Hypothalamus (tissue), 51 donors: ENCODE measurements around the gene IL22RA2.
A peak's percentile ranks its signal among the peaks of the same experiment; 100 is the strongest.
"Not testable (repeated sequence)": the region's sequence is repeated elsewhere in the genome, so short reads cannot be mapped to it uniquely, and the experiment has no call there.

Source experiments
- DNase-seq, 51 donors: peaks; one replicate each; lab custom pipeline; 2025; lab: John Stamatoyannopoulos, UW

IL22RA2 gene, protein sequence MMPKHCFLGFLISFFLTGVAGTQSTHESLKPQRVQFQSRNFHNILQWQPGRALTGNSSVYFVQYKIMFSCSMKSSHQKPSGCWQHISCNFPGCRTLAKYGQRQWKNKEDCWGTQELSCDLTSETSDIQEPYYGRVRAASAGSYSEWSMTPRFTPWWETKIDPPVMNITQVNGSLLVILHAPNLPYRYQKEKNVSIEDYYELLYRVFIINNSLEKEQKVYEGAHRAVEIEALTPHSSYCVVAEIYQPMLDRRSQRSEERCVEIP

DNA sequence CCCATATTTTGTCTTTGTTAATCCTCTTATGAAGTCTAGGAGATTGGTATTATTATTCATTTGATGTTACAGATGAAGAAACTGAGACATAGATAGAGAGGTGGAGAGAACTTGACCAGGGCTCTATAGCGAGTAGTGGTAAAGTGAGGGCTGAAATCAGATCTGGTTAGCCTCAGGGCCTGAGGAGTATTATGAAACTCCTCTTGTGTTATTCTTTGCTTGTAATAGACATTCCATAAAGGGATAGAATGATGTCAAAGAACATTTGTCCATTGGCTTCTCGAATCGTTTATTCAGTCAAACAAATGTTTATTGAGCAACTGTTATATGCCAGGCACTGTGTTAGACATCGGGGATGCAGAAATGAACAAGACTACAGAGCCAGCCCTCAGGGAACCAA lies at the start of gene IL22RA2:
TSS of gene IL22RA2 (minus strand) at position 144 of the 400 bp plus-strand sequence. CDS start 11,895 bp downstream, outside the sequence.
- DNase-seq: no peak

DNA sequence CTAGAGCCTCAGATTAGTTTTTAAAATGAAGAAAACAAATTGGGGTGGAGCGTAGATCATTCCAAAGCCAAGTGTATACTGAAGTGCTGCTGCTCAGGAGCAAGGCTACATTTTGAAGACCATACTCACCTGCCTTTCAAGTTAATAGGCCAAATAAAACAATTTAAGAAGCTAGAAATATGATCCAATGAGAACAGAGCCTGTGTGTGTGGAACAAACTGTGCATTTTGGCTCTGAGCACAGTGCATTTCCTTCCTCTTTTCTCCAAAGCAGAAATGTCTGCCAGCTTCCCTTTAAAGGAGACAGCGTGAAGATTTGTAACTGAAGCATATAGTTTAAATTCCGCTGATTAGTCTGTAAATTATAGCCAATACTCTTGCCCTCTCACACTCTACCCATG lies 48.9 kb upstream of the IL22RA2 start:
- peak in 1 of 51 donors; percentile 27 for DNase-seq

DNA sequence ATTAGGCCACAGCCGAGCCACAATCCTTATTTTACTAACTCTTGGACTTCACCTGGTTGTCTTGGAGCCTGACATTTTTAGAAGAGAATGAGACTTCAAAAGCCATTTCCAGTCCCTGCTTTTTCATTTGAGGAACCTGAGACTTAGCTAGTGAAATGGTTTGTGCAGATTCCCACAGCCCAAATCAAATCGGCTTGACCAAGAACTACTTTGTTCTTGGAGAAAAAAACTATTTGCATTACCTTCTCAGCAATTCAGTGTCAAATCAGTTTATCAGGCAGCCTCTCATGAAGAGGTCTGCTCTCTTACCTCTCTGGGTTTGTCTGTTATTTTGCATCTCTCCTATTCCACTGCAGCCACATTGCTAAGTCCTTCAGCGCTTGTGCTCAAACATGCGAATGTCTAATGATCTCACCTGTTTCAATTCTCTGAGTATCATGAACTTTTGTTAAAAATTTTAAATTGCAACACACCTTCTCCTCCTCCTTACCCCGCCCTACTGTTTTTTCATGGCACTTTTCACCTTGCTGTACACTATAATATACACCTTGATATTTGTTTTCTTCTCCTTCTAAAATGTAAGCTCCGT lies 46.3 kb upstream of the IL22RA2 start:
- DNase-seq: no peak

DNA sequence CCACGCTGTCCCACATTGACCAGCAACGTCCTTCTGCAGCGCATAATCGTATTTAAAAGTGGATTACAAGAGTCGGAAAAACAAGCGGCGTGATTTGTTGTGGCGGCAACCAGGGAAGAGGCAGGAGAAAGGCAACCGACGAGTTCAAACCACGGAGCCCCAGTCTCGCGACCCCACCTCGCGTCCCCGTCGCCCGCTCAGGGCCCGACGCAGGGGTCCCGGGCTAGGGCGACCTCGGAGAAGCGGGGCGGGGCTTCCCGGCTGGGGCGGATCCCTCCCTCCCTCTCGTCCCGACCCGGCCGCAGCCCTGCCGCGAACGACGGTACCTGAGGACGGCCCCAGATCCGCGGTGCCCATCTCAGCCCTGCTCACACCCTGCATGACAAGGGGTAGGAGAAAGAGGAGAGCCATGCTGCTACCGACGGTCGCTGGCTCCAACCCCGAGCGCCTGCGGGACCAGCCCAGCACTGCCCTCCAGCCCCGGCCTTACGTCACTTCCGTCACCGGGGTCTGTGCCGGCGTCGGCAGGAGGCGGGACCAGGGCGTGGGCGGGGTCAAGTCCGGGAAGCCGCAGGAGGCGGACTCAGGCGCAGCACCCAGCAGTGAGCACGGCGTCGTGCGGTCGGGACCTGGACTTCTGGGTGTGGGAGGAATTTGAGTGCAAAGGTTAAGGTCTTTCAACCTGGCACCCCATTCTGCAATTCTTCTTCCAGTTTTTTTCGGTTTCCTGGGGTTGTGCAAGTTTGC lies 45.6 kb upstream of the IL22RA2 start, which contains the start of gene IFNGR1:
TSS of gene IFNGR1 (minus strand) at position 469 of the 747 bp plus-strand sequence. CDS start at position 411, 58 bp downstream.
- peak; percentile 34 to 98 (median 93) for DNase-seq

DNA sequence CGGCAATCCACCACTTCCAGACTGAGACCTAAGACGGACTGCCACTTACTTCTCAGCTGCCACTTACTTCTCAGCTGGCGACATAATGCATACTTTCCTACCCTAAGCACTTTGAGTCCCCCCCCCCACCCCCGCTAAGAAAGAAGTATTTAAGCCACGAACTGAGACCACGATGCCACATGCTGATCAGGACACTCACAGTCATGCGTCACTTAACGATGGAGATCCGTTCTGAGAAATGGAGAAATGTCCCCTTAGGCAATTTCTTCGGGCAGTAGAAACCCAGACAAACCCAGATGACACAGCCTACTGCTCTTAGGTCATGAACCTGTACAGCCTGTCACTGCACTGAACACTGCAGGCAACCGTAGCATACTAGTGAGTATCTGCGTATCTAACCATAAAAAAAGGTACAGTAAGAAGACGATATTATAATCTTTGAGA lies 45.1 kb upstream of the IL22RA2 start:
- peak in 11 of 51 donors; percentile 15 to 75 (median 41) for DNase-seq

DNA sequence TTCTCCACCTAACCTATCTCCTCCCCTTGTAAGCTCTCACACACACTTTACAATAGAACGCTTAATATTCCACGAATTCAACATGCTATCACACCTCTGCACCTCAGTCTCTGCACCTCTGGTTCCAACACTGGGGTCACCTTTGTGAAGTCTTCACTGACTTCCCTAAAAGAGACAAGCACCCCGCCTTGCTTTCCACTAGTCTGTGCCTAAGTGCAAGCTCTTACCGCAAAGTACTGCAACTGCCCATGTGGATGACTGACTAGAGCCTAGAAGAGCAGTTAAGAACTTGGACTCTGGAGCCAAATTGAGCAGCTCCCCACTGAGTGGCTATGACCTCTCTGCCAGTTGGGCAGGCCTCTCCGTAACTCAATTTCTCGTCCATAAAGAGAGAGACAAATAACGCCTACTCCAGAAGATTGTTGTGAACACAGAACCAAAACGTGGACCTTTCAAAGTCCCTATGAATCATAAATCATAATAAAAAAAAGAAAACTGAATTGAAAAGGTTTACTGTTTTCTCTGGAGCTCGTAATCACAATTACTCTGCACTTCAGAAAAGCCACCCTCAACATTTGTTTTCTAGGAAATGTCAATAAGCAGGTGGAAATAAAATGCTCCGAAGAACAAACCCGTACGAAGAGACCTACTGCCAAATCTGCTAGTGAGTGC lies 44.5 kb upstream of the IL22RA2 start:
- peak in 1 of 51 donors; percentile 31 for DNase-seq

DNA sequence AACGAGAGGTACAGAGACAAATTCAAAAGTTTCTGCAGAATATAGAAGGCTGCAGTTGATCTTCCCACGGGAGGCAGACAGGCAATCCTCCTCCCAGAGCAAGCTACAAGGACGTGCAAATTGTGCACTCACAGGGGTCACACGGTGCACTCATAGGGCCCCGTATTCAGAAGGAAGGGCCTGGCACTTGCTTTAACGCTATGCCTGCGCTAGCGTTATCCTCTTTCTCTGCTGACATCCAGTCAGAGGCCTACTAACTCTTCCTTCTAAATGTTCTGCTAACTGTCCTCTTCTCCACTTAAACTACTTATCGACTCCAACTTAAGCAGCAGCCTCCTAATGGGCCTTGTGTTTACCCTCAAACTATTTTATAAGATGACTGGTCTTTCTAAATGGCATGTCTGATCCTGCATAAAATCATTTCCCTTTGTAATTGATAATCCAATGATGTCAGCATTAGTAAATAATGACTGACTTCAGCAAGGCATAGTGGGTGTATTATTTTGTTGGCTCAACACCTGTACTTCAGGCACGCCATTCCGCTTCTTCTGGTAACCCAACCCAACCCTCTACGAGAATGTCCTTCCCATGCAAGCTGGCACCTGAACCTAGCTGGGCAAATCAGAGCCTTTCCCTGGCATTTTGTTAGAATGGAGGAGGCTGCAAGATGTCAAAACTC lies 43.6 kb upstream of the IL22RA2 start:
- DNase-seq: peak in 1 of 51 donors; percentile 15

DNA sequence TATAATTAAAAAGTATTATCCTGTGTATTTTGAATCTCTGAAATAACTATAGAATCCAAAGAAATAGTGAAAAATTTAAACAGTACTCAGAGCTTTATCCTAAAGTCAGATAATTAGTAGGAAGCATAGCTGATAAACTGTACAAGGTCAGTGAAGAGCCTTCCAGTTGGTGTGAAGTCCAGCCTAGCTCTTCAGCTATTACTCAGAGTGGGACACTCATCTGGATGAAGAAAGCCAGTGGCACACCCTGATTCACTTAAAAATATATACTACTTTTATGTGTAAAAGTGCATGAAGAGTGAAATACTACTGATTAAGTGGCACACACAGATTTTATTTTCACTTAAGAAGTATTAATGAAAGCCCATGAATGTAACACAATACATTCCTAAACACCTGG lies 42.7 kb upstream of the IL22RA2 start:
- DNase-seq: no peak

DNA sequence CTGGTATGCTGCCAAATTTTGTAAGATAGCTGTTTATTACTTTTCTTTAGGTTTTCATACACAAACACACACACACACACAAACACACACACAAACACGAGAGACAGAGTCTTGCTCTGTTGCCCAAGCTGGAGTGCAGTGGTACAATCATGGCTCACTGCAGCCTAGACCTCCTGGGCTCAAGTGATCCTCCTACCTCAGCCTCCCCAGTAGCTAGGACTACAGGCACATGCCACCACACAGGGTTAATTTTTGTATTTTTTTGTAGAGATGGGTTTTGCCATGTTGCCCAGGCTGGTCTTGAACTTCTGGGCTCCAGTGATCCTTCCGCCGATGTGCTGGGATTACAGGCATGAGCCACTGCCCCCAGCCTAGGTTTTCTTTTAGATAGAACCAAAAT lies 42.2 kb upstream of the IL22RA2 start:
- not testable (repeated sequence) for DNase-seq

DNA sequence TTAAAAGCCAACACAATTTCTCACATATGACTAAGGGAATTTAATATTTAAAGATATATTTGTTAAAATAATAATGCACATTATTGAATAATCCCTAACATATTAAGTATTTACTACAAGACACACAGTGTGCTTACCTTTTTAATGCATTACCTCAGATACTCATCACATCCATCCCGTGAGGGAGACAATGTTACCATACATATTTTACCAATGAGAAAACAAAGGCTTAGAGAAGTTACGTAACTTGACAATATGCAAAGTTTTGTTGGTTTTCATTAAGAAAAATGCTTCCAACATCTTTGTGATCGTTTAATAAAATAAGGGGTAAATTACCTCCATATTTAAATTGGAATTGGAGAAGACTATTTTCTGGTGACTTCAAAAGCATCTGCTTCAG lies 41.5 kb upstream of the IL22RA2 start:
- no peak for DNase-seq

DNA sequence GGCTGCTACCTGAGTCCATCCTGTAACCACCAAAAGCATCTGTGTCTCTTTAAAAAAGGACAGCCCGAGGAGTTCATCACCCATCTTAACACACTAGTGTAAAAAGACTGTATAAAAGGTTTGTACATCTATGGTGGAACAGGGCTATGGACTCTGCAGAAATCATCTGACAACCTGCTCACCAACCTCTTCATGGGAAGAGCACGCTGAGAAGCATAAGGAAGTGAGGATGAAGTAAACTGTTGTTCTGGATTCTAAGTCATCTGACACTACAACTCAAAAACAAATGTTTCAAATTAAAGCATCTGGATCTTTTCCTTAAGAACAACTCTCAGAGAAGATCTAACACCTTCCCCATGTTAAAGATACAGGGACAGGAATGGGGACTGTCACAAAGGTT lies 40.4 kb upstream of the IL22RA2 start:
- DNase-seq: no peak

DNA sequence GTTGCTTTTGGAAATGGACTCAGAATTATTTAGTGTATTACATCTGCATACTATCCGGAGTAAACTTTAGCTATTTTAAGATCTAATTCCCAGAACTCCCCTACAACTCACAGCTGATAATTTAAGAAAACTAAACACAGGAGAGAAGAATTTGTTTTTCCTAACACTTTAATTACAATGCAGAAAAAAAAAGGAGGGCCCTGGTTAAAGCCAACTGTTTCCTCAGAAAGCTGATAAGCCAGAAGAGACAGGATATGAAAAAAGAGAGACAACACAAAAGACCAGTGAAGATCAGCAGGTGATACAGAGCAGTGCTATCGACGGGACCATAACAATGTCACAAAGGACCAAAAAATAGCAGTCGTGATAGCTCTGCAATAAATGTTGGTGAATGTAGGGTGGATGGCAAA lies 39.9 kb upstream of the IL22RA2 start:
- no peak for DNase-seq

DNA sequence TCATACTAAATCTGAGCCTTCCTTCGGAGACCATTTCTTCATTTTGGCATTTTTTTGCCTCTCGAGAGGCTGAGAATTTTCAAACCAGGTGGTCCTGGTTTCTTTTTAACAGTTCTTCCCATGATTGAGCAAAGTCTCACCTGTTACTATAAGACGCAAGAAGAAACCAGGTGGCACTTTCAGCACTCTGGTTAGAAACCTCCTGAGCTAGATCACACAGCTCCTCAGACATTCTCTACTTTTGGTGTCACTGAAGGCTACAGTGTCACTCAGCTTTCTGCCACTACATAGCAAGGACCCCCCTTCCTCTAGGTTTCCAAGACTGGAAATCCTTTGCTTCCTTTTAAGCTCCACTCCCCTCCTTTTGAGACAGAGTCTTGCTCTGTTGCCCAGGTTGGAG lies 38.5 kb upstream of the IL22RA2 start:
- DNase-seq: no peak

DNA sequence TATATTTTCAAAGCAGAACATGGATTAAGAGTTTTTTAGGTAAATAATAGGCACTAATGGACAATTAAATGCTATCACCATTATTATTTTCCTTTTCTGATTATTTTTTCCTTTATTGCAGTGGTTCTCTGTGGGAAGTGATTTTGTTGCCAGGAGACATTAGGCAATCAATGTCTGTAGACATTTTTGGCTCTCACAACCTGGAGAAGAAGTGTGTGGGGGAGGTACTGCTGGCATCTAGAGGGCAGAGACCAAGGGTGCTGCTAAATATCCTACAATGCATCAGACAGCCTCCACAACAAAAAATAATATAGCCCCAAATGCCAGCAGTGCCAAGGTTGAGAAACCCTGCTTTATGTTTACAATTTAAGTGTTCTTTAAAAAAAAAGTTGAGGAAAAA lies 37.5 kb upstream of the IL22RA2 start:
- DNase-seq: no peak

DNA sequence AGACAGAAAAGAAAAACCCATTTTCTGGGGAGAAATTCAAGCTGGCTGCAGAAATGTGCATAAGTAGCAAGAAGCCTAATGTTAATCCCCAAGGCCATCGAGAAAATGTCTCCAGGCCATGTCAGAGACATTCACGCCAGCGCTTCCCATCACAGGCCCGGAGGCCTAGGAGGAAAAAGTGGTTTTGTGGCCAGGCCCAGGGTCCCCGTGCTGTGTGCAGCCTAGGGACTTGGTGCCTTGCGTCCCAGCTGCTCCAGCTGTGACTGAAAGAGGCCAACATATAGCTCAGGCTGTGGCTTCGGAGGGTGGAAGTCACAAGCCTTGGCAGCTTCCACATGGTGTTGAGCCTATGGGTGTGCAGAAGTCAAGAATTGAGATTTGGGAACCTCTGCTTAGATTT lies 34.8 kb upstream of the IL22RA2 start:
- no peak for DNase-seq

DNA sequence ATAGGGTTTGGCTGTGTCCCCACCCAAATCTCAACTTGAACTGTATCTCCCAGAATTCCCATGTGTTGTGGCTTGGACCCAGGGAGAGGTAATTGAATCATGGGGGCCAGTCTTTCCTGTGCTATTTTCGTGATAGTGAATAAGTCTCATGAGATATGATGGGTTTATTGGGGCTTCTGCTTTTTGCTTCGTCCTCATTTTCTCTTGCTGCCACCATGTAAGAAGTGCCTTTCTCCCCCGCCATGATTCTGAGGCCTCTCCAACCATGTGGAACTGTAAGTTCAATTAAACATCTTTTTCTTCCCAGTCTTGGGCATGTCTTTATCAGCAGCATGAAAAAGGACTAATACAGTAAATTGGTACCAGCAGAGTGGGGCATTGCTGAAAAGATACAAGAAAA lies 34.0 kb upstream of the IL22RA2 start:
- DNase-seq: not testable (repeated sequence)

DNA sequence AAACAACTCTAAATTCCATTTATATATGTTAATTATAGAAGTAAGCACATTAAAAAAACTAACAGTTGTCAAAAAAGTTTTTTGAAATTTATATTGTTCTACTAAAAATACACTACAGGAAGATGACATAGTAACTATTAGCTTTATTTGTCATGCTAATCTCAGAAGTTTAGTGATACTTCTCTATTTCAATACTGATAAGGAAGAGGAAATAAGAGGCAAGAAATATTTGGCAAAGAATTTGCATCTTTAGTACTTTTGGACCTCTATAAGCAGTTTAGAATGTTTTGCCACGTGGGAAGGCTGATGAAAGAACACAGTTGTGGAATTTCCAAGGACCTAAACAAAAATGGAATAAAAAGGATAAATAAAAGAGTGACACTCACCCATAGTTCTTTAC lies 33.1 kb upstream of the IL22RA2 start:
- DNase-seq: no peak

DNA sequence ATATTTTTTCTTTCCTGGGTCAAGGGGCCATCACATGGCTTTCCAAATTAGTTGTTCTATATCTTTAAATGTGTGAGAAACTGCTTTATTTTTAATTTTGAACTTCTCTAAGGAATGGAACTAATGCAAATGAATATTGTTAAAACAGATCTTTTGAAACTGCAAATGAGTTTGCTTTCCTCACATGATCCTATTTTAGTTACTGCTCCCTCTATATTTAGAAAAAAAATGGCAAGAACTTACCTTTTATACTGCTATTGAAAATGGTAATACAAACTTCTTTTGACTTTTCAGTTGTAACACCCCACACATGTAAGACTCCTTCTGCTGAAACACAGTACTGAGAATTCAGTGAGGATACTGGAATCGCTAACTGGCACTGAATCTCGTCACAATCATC lies 29.8 kb upstream of the IL22RA2 start:
- DNase-seq: no peak

DNA sequence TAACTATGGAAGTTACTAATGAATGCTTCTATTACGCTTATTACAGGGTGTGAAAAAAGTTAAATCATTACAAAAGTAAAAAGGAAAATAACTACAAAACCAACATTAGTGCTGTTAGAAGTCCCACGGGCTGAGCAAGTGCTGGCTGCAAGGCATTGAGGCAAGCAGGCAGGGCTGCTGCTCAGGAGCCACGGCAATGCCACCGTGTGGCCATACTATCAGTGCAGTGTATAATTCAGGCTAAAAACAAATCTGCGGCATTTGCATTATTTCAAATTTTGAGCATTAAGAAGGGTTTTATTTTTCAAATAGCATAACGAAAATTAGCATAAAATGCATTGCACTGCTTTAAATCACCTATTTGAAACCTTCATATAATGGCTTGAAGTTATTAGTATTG lies 28.6 kb upstream of the IL22RA2 start:
- peak in 22 of 51 donors; percentile 2 to 65 (median 36) for DNase-seq

DNA sequence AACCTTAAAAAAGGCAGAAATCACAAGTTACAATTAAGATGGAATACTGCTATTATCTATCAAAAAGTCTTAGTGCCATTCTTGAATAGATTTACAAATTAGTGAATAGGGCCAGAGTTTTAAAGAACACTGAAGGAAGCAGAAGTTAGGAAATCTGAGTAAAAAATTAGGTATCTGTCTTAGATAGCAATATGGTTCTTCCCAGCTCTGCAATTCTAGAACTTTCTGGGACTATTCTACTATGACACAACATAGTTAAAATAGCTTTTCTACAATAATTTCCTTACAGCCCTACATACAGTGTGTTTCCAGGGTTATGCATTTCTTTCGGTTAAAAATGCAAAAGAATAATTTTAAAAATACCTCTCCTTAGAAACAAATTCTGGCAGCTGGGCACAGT lies 27.6 kb upstream of the IL22RA2 start:
- DNase-seq: no peak
